Hematopoietic multipotent progenitor cell treated with erythropoietin and hydrocortisone succinate and interleukin-3 and kit ligand, for 15 days (in vitro differentiated cells): ENCODE measurements around the gene KCNJ9.

Source experiments
- DNase-seq: peaks from one replicate; pipeline ENCODE4 v3.0.0-alpha.2; 2015; ENCODE audit warnings: low spot score

The KCNJ9 gene

DNA sequence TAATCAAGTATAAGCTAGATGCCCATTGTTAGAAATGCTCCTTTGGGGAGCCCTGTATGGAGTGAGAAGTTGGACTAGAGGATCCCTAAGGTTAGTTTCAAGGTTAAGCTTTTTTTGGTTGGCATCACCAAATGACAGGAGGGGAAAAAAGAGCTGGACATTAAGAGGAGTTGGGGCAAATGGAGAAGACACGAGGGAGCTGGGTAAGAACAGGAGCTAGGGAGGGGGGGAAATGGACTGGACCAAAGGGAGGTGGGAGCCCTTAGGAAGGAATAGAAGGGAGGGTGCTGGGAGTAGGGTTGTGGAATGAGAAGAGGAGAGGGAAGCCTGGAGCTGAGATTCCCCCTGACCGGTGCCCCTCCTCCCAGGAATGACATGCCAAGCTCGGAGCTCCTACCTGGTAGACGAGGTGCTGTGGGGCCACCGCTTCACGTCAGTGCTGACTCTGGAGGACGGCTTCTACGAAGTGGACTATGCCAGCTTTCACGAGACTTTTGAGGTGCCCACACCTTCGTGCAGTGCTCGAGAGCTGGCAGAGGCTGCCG lies 5.9 kb downstream of the KCNJ9 start:
- no peak for DNase-seq

DNA sequence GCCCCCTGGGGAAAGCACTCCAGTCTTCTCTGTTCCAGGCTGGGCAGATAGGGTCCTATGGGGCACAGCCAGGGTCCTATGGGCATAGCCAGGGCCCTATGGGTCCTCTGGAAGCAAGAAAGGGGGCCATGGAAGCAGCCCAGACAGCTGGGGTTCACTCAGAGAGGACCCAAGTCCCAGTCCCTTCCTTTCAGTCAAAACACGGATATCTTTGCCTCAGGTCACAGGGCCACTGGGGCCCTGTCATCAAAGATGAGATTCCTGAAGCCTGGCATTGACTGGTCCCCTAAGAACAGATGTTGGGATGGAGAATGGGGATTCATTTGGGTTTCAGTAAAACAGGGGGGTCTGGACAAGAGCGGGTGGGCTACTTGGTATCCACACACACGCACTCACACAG lies 8.5 kb downstream of the KCNJ9 start:
- DNase-seq: no peak

DNA sequence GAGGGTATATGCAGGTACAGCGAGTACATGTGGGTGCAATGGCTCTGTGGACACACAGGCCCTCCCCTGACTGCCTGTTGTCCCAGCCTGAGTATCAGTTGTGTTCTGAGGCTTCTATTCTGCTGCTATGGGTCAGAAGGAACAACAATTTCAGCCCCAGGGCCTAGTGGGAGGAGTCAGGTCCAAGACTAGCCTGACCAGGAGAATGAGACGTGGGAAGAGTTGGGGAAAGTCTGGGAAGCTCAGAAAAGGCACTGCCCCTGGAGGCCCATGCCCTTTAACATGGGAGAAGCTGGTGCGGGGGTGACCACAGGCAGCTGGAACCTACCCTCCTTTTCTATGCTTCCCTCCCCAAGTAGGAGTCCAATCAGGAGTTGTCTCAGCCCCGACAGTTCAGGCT lies 9.4 kb downstream of the KCNJ9 start:
- no peak for DNase-seq

DNA sequence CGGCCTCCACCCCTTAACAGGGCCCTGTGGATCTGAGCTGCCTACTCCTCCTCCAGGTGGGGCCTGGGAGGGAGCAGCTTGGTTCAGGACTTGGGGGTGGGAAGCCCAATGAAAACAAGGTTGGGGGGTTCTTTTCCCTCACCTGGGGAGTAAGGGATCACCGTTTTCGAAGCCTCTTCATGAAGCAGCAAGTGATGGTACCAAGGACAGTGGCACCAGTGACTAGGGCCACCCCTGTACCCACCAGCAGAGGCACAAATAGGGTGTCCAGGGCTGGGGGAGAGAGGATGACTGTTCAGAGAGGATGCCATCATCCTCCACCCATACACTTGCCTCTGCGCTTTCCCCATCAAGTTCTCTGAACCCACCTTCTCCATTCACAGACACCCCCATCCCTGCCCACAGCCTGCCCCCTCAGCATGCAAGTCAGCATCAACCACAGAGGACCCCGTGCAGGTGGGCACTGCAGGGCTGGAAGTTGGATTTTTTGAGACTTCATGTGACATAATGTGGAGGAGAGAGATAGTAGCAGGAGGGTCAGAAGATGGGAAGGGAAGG lies 10.4 kb downstream of the KCNJ9 start:
- DNase-seq: no peak

DNA sequence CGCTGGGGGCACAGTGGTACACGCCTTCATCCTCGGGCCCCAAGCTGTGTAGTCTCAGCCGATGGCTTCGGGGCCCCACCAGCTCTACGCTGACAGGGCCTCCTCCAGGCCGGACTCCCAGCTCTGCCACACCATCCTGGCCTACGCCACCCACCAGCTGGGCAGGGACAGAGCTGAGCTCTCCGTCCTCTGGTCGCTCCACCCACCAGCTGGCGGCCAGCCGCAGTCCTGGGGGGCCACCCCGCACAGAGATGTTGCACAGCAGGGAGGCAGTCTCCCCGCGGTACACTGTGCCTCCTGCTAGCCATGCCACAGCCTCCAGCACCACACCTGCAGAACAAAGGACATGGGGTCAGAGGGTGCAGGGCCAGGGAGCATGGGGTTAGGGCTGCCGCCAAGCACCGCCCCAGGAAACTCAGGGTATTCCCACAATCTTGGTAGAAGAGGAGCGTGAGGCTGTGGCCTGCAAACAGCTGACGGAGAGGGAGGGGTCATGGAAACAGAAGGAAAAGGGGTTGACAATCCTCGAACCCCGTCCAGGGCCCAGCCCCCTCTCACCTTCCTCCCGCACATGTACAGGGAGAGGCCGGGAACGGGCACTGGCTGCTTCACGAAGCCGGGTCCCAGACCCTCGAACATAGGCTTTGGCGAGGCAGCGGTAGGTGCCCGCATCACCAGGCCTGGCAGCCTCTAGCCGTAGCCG lies 11.2 kb downstream of the KCNJ9 start:
- no peak for DNase-seq

DNA sequence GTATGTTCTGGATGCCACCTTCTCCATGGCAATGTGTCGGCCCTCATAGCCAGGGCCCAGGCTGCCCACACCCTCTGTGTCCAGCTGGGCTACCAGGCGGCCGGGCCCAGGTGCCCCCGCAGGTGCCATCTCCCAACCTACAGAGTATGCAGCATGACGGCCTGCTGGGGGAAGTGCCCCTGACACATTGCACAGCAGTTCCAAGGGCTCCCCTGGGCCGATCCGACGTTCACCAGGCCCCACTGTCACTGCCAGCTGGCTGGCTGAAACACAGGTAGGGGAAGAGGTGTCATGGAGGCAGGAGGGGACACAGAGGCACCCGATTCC lies 11.7 kb downstream of the KCNJ9 start:
- no peak for DNase-seq

DNA sequence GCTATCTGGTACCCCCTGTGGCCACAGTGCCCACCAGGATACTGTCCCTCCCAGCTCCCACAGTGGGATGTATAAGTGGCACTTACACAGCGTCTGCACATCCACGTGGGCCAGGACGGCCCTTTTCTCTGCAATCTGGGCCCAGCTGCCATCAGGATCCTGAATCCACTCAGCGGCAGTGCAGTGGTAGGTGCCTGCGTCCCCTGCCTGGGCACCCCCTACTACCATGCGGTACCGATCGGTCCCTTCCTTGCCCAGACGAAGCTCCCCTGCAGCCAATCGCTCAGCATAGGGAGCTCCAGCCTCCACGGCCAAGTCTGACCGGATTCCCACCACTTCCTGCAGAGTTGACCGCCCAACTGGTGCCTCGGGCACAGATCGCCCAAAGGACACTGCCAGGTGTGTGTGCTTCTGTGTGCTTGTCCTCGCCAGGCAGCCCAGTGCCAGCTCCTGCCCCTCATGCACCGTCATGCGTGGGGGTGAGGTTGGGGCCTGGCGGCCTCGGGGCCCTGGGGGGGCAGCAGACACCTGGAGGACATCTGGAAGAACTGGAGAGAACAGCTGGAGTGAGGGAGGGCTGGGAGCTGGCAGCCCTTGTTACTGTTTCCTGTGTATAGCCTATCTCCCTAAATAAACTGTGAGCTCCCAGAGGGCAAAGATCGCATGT lies 12.4 kb downstream of the KCNJ9 start:
- DNase-seq: no peak

DNA sequence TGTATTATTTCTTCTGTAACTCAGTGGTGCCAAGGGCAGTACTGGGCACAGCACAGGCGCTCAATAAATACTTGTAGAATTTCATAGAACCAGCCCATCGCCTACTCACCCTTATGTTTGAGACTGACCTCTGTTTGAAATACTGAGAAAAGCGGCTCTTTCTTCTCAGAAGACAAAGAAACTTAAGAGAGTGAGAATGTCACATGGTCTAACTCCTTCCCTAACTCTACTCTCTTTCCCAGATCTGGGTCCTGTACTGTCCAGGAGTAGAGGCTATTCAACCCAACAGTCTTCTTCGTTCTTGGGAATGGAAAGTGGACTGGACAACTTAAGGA lies 12.9 kb downstream of the KCNJ9 start:
- no peak for DNase-seq

DNA sequence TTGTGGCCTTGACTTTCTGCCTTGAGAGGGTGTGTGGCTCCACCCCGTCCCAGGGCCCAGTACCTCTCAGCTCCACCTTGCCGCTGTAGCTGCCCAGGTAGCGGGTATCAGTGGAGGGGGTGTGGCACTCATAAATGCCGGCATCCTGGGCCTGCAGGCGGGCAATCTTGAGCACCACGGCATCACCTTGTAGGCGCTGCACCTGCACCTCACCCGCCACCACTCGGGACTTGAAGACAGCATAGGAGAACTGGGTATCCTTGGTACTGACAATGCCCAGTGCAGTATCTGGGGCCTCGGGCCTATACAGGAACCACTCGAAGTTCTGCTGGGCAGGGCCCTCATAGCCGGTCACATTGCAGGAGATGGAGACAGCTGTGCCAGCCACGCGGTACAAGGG lies 13.5 kb downstream of the KCNJ9 start:
- no peak for DNase-seq

DNA sequence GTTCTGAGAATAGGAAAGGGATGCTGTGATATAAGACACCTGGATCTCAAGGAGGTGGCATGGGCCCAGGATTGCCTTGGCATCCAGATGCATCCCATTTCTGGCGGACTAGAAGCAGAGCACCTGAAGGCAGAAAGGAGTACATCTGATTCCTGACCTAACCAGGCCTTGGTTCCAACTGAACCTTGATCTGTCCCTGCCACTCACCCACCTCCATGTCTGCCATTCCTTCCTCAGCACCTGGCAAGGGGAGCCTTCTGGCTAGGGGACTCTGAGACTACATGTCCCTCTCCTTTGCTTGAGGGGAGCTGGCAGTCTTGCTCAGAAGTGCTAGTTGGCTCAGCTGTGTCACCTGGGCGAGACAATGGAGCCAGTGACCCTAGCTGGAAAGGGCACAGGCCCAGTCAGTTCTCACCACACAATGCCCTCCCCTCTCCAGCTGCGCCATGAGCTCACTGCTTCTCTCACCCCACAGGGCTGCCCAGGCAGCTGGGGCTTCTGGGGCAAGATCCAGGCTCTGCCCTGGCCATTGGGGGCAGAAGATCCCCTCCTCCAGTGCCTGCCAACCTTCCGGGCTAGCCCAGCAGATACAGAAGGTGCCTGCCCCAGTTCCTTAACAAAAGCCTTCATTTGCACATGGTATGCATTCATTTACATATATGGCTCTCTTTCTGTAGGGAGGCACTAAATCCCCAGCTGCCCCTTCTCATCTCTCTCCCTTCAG lies 14.2 kb downstream of the KCNJ9 start:
- no peak for DNase-seq

DNA sequence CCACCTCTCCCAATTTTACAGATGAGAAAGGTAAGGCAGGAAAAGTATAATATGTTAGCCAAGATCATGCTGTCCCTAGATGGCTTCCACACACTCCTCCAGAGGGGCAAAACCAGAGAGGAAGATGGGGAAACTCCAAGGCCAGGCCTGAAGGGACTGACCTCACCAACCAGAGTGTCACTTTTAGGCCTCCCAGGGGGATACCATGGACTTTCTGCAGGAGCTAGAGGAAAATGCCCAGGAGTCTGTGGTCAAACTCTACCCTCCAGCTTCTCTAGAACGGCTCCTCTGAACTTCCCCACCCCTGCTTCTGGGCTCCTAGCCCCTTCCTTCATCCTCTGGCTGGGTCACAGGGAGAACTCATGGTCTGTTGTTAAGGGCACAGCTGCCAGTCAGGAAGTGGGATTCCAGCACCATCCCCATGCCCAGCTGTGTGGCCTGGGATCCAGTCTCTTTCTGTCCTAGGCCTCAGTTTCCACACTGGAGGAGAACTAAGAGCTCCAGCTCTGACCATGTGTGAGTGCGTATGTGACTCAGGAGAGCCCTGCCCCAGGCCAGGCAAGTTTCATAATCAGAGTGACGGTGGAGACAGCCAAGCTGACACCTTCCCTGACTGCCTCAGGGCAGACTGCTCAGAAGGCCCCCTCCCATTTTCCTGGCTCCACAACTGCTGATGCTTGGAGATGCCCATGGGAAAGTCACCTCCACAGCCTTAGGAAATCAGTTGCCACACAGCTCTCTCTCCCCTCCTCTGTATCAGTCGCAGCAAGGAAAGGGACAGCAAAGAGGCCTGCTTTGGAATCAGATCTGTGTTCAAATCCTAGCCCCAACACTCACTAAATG lies 15.2 kb downstream of the KCNJ9 start:
- DNase-seq: no peak

DNA sequence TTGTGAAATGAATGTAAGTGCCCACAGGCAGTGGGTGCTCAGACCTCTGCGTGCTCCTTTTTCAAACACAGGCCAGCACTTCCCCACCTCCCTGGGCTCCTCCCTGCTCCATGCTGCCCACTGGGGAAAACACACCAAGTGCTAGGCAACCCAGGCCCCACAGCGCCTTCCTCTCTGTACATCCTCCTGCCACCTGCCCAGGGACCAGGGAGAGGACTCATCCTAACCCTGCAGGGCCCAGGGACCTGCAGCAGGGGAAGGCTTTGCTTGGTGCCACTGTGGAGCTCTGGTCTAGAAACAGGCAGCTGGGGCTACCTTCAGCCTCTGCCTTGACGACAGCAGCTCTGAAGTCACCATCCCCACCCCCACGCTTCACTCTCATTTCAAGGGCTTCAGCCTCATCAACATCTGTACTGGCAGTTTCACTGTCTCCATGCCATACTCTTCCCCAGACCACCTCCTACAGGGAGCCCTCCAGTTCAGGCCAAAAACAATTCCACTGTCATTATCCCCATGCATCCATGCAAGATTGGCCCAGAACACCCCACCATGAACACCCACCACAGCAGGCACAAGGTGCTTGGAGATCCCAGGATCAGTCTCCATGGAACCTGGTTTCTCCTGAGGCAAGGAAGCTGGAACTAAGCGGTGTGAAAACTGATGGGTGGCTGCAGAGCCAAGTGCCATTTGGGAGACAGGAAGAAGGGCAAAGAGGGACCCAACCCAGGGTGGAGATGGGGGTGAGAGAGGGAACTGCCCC lies 16.0 kb downstream of the KCNJ9 start:
- no peak for DNase-seq

DNA sequence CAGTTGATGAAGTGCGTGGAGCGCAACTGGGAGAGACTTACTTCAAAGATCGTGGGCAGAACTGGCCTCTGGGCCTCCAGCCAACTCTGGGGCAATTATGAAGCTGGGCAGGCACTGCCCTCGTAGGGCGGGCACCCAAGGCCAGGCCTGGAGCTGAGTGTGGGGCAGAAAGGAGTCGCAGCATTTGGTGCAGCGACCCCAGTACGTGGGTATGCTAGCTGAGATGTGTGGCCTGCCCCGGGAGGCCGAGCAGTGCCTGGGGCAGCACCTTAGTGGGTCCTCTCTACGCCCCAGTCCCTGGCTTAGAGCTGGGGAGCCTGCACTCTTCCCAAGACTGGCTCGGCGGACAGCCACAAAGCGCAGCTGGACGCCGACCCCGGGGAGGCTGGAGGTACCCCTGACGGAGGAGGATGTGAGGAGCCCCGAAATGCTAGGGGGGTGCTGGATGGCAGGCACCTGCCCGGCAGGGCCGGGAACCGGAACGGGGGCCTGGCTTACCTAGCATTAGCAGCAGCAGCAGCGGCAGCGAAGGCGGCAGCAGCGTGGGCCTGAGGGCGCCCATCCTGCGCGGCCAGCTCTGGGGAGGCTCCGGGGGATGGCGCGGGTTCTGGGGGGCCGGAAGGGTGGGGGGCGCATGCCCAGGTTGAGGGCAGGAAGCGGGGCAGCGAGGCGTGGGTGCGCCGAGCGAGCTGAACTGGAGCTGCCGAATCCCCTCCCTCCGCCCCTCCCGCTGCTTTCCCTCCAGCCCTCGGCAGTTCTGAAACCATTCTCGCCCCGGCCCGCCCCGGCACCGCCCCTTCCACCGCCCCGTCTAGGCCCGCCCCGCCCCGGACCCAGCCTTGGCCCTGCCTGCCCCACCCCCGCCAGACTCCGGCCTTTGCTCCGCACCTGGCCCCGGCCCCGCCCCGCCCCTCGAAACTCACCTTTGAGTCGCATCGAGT lies 16.8 kb downstream of the KCNJ9 start, which contains the start of gene IGSF8:
Gene IGSF8, minus strand, starts transcription at position 709 of the 941 bp plus-strand sequence. Its CDS starts 147 bp downstream, at position 562.
- peak; percentile 65 for DNase-seq

DNA sequence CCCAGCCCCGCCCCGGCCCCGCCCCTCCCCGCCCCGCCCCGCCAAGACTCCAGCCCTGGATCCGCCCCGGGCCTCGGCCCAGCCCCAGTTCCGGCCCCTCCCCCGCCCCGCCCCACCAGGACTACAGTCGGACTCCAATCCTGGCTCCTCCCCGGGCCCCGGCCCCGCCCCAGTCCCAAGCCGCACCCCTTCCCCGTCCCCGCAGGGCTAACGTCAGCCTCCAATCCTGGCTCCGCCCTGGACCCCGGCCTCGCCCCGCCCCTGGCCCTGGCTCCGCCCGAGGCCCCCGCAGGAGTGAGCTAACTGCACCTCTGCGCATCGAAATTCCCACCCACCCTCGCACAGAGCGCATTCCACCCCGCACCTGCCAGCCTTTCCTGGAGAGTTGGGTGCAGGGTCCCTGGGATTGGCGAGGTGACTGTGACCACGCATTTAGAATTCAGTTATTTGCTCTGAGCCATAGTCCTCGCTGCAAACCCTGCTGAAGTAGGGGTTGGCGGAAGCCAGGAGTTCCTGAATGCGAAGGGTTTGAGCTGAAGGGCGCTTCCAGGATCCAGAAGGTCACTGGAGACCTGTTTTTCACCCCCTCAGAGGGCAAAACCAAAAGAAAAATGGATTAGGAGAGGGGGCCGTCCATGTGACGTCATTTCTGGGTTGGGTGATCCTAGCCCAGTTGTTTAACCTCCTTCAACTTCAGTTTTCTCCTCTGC lies 17.7 kb downstream of the KCNJ9 start:
- DNase-seq: peak; percentile 81

DNA sequence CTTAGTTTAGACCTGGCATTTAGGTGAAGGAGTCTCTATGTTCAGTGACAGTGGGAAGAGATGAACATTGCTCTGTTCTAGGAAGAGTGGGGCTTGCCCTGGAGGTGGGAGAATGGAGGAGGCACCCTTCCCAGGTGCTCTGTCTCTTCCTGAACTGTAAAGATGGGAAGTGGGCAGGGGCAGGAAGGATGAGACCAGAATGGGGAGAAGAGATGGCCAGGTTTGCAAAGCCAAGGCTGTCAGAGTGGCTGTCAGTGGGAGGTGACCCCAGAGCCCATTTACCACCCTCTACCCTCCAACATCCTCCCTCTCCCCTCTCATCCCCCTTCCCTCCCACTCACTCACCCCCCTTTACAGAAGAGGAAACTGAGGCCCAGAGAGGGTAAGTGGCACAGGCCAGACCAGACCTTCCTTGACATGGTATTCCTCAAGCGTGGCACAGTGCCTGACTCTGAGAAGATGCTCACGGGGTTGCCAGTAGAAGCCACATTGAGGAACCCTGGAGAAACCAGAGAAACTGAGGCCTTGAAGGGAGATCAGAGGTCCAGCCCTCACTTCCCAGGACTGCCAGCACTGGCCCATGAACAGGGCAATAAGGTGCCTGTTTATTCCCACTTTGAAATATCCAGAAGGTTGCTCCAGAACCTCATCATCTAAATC lies 18.5 kb downstream of the KCNJ9 start:
- DNase-seq: no peak

DNA sequence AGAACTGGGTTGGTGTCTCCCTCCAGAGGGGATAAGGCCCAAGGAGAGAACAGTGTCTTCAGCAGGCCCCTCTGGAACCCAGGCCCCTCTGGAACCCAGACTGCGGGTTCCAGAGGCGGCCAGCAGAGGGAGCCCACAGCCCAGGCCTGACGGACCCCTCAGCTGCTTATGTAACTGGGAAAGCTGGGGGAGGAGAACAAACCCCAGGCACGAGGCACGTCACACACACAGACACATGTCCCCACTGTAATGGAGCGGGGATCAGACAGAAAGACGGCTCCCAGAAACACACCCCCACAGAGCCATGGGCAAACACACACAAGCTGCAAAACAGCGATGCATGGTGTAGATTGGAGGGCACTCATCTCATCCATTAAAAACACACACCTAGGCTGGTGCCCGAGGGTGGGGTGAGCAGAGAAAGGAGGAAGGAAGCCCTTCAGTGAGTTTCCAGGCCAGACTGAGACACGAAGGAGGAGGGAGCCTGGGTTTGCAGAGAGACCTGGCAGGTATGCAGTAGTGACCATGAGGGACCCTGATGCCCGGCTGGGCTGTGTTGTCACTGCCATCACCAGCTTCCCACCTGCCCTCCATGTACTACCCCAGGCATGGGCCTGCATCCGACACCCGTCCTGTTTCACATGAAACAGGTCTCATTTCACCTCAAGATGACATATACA lies 19.8 kb downstream of the KCNJ9 start:
- DNase-seq: peak; percentile 57

DNA sequence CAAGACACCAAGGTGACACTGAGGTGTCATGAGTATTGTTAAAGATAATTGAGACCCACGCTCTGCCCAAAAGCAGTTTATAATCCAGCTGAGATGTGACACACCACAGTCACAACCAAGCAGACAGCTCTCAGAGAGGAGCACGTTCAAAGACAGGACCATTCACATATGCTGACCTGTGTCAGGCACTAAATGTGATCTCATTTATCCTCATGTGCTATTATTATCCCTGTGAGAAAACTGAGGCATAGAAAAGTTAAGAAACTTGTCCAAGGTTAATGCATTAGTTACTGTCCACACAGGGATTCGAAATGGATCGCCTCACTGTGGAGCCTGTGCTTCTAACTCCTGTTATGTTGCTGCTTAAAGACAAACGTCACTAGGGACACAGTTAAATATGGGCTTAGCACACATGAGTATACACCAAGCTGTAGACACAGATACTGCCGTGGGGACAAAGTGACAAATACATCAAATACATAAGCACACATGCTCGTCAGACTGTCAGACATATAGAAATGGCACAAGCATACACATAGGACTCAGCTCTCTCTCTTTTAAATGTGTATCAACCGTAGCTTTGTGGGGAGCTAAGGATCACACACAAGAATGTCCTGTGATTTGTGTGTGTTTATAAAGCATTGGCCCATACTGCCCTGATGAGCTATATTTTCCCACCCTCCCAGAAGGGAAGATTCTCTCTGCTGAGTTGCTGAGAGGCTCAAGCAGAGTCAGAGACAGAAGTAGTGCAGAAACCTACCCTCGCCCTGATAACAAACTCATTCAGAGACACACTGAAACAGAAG lies 20.6 kb downstream of the KCNJ9 start:
- no peak for DNase-seq
